ENCODE measurements around the gene TTC33. TPM values are rescaled to one million over a fixed set of nuclear protein-coding genes. Genes with fewer than 3 reads are reported as not detected.

Gene TTC33
- total and polyA plus RNA-seq, 2 of the 13 experiments (the other 11 are each of a cell fraction or from before 2014, with no cell fraction given), result 4.5 to 20.0 TPM

DNA sequence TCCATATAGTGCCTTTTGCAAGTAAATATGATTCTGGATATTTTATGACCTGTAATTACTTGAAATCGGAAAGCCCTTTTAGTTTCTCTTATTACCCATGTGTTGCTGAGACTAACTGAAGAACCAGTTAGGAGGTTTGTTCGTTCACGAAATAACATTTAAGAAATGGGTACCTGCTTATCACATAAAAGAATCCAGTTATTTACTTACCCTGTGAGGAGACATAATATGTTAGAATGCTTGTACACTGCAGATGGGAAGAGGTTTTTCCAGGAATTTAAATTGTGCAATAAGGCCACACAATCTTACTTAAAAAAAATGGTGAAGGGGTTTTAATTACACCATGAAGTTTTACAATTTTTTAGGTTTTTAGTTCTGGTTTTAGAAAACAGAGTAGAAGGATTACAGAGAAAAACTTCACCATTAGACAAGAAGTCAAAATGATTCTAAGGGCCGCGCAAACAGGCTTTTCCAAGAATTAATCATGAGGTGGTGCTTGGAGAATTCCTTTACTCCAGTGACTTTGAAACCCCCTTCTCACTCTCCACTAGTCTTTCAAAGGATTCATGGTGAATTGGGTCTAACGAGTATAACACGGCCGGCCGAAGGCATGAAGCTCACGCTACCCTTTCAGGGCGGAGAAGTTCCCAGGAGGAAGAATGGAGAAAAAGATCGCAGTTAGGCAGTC lies 77.2 kb downstream of the TTC33 start (continued):
- TF ChIP-seq NFE2L2 (IDR thresholded peaks at IDR 0.05; ENCODE audit: low read length), result no peak

DNA sequence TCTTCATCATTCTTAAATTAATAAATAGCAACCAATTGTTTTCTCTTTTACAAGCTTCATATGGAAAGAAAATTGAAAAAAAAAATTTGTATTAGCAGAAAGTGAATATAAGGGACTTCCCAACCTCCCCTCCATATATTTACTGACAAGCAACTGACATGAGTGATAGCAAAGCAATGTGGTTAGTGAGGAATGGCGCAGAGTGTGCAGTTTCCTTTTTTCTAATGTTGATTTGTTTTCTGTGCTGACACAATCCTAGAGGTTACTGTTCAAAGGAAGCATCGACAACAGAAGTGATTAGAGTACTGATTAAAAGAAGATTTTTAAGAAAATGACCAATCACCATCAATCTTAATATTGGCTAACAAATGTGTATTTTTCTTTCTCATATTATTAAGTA lies 77.7 kb downstream of the TTC33 start:
- intact Hi-C loops (cut with micrococcal nuclease; ENCODE audit: unreplicated experiment), result no loop called here
- no peaks in the 10 kb centered on the region for H3K79me2 ChIP-seq (ENCODE audit: insufficient read depth, low read length)
- no peak for DNase-seq (ENCODE audit: low spot score)

More for the DNA sequence above, 77.7 kb downstream of the TTC33 start:
- in situ Hi-C loops (cut with HindIII; ENCODE audit: extremely low pct_ligation_motif_present, low pct_unique_long_range_greater_than_20kb), result loop anchor here (25.0 kb wide), 1 partner anchor 1091 kb away; no protein-coding TSS in a partner anchor
- POLR2A ChIA-PET, result no interaction called here
- ATAC-seq (no peak), FAIRE-seq (no peak)
- Histone ChIP-seq H3K36me3 (replicated peaks in 1 of 2; ENCODE audit: control insufficient read depth in 1 of 2, insufficient read depth in 2 of 2, low read length in 2 of 2) (no peaks in the 10 kb centered on the region), H3K4me3 (replicated peaks in 1 of 3; ENCODE audit: insufficient read depth in 1 of 3, low read depth in 2 of 3, low read length in 3 of 3) (no peak overlapping the region), H3K9ac (ENCODE audit: insufficient read depth, low read depth, low read length) (no peak overlapping the region), H2AFZ (ENCODE audit: low read length) (no peak overlapping the region), H3K27ac (ENCODE audit: extremely low read length, insufficient read depth, low read length) (no peak overlapping the region), H4K20me1 (ENCODE audit: insufficient read depth, low read length) (no peaks in the 10 kb centered on the region), H3K27me3 (ENCODE audit: control insufficient read depth in 1 of 2, insufficient read depth in 2 of 2, low read length in 2 of 2) (peaks cover 1 to 7% of the 10 kb centered on the region in 2 experiments; a peak in 2 of 5 replicates), H3K9me3 (ENCODE audit: low read length) (no peaks in the 10 kb centered on the region), H3K4me2 (ENCODE audit: low read depth, low read length) (no peak overlapping the region), H3K4me1 (ENCODE audit: insufficient read depth, low read length) (peaks cover 12% of the 10 kb centered on the region; the same call in 1 of the 2 replicates)
- WGBS (ENCODE audit: low lambda C conversion rate), result 23% methylated on average over 2 of the region's 2 CpGs
- no TSS peak for BruUV-seq (replicated peaks)
- TF ChIP-seq, protein P1, sequence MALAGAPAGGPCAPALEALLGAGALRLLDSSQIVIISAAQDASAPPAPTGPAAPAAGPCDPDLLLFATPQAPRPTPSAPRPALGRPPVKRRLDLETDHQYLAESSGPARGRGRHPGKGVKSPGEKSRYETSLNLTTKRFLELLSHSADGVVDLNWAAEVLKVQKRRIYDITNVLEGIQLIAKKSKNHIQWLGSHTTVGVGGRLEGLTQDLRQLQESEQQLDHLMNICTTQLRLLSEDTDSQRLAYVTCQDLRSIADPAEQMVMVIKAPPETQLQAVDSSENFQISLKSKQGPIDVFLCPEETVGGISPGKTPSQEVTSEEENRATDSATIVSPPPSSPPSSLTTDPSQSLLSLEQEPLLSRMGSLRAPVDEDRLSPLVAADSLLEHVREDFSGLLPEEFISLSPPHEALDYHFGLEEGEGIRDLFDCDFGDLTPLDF (CRISPR knock-in tag; IDR thresholded peaks at IDR 0.05), result no peak
- TF ChIP-seq MTF2 (CRISPR knock-in tag; IDR thresholded peaks at IDR 0.05; ENCODE audit: borderline replicate concordance), result no peak
- no peak for TF ChIP-seq ZNF674 (CRISPR knock-in tag; IDR thresholded peaks at IDR 0.05; ENCODE audit: low read depth)
- no peak for TF ChIP-seq RFX5 (IDR thresholded peaks at IDR 0.05; ENCODE audit: low read depth, low read length)
- no peak for TF ChIP-seq ZNF703 (CRISPR knock-in tag; IDR thresholded peaks at IDR 0.05; ENCODE audit: borderline replicate concordance)
- no peak for TF ChIP-seq ZBTB3 (CRISPR knock-in tag; IDR thresholded peaks at IDR 0.05; ENCODE audit: borderline replicate concordance, low read depth)
- no peak for TF ChIP-seq AGO2 (optimal IDR thresholded peaks at IDR 0.05; ENCODE audit: low read depth, low read length)
- no peak for TF ChIP-seq ZNF33A (CRISPR knock-in tag; IDR thresholded peaks at IDR 0.05; ENCODE audit: borderline replicate concordance)
- TF ChIP-seq ZNF382 (CRISPR knock-in tag; IDR thresholded peaks at IDR 0.05; ENCODE audit: borderline replicate concordance), result no peak
- no peak for TF ChIP-seq ARNT2 (CRISPR knock-in tag; IDR thresholded peaks at IDR 0.05; ENCODE audit: low read depth)
- no peak for TF ChIP-seq ZNF501 (CRISPR knock-in tag; IDR thresholded peaks at IDR 0.05)
- no peak for TF ChIP-seq ZNF552 (CRISPR knock-in tag; IDR thresholded peaks at IDR 0.05; ENCODE audit: borderline replicate concordance)
- CTCF ChIA-PET (ENCODE audit: low intra/inter-chr PET ratio, low total read pairs), result no interaction called here
